Large intestine (tissue), 3 donors: ENCODE measurements around the gene GEMIN2. TPM values are rescaled to one million over a fixed set of nuclear protein-coding genes. Genes with fewer than 3 reads are reported as not detected.
"Not testable (repeated sequence)": the region's sequence is repeated elsewhere in the genome, so short reads cannot be mapped to it uniquely, and the experiment has no call there.

Experiments used
- DNase-seq, 2 donors: peaks; one replicate each; pipeline versions ENCODE4 v3.0.0 to v3.0.0-alpha.2; 2013
- H3K27ac ChIP-seq: one replicate; pipeline ENCODE4 v1.5.1; 2013; ENCODE audit warnings: low read length
- H3K27me3 ChIP-seq: 2 replicates; pipeline ENCODE4 v1.6.1; 2013; ENCODE audit warnings: low read length; ENCODE audit not compliant: control insufficient read depth, insufficient read depth
- H3K36me3 ChIP-seq: 2 replicates; pipeline ENCODE4 v1.6.1; 2013; ENCODE audit warnings: low read length; ENCODE audit not compliant: control insufficient read depth, insufficient read depth
- H3K4me1 ChIP-seq: one replicate; pipeline ENCODE4 v1.6.1; 2013; ENCODE audit warnings: low read length; ENCODE audit not compliant: control insufficient read depth, insufficient read depth
- H3K4me3 ChIP-seq: one replicate; pipeline ENCODE4 v1.5.1; 2013; ENCODE audit warnings: low read length
- H3K9me3 ChIP-seq: one replicate; pipeline ENCODE4 v1.6.1; 2013; ENCODE audit warnings: mild to moderate bottlenecking, low read depth, low read length, moderate library complexity; ENCODE audit not compliant: control insufficient read depth
- WGBS: methylation state at CpG from one replicate; pipeline ENCODE4 v1.1.5; 2013; ENCODE audit warnings: low lambda C conversion rate; ENCODE audit not compliant: insufficient coverage; 5-methylcytosine and 5-hydroxymethylcytosine counted together
- polyA plus RNA-seq: library from polyadenylated mRNA; unstranded; fragments of 120-200 nt; gene quantifications from one replicate; pipeline ENCODE4 v1.2.1, GENCODE V29; 2013

Gene GEMIN2
- polyA plus RNA-seq, 1 donor, result 12.7 TPM

GRCh38 chr14:39157491-39157890 is 43.4 kb downstream of the GEMIN2 start:
- no peak overlapping the region for H3K4me3 ChIP-seq
- H3K9me3 ChIP-seq, result no peaks in the 10 kb centered on the region
- DNase-seq, result no peak
- no peak overlapping the region for H3K27ac ChIP-seq
- H3K36me3 ChIP-seq, result peaks cover 58% of the 10 kb centered on the region
- no CpG with 5 or more reads among the region's 6 CpGs for WGBS
- no peaks in the 10 kb centered on the region for H3K27me3 ChIP-seq
- H3K4me1 ChIP-seq, result no peaks in the 10 kb centered on the region

GRCh38 chr14:39158222-39158858 is 44.2 kb downstream of the GEMIN2 start:
- H3K4me1 ChIP-seq, result no peaks in the 10 kb centered on the region
- H3K27me3 ChIP-seq, result no peaks in the 10 kb centered on the region
- H3K27ac ChIP-seq, result no peak overlapping the region
- H3K9me3 ChIP-seq, result no peaks in the 10 kb centered on the region
- no peak for DNase-seq
- H3K36me3 ChIP-seq, result peaks cover 58% of the 10 kb centered on the region
- WGBS, result 100% methylated on average over 3 of the region's 6 CpGs
- no peak overlapping the region for H3K4me3 ChIP-seq

GRCh38 chr14:39160494-39160893 is 46.4 kb downstream of the GEMIN2 start:
- Histone ChIP-seq H3K9me3 (no peaks in the 10 kb centered on the region), H3K27me3 (no peaks in the 10 kb centered on the region), H3K36me3 (peaks cover 61% of the 10 kb centered on the region), H3K4me1 (no peaks in the 10 kb centered on the region), H3K27ac (no peak overlapping the region), H3K4me3 (no peak overlapping the region)
- no CpG with 5 or more reads among the region's 1 CpG for WGBS
- no peak for DNase-seq

- not testable (repeated sequence) for DNase-seq, H3K4me3 ChIP-seq
- 100% methylated on average over 2 of the region's 10 CpGs for WGBS
Measured at GRCh38 chr14:39167797-39168320, 53.7 kb downstream of the GEMIN2 start.

GRCh38 chr14:39168591-39168990 is 54.5 kb downstream of the GEMIN2 start:
- no peaks in the 10 kb centered on the region for H3K27me3 ChIP-seq
- H3K4me1 ChIP-seq, result peaks cover 7% of the 10 kb centered on the region
- H3K4me3 ChIP-seq, result peak overlapping the region; percentile 82
- no peaks in the 10 kb centered on the region for H3K9me3 ChIP-seq
- H3K27ac ChIP-seq, result no peak overlapping the region
- peaks cover 19% of the 10 kb centered on the region for H3K36me3 ChIP-seq
- DNase-seq, result no peak
- 72% methylated on average over 3 of the region's 4 CpGs for WGBS

More at GRCh38 chr14:39167797-39168320, 53.7 kb downstream of the GEMIN2 start:
- H3K36me3 ChIP-seq, result peaks cover 24% of the 10 kb centered on the region
- H3K9me3 ChIP-seq, H3K27ac ChIP-seq, H3K4me1 ChIP-seq, H3K27me3 ChIP-seq: not testable (repeated sequence)

- Histone ChIP-seq H3K27me3 (no peaks in the 10 kb centered on the region), H3K27ac (peak overlapping the region; percentile 93), H3K4me3 (peak overlapping the region; percentile 82), H3K9me3 (no peaks in the 10 kb centered on the region), H3K36me3 (peaks cover 11% of the 10 kb centered on the region), H3K4me1 (peaks cover 11% of the 10 kb centered on the region)
- WGBS, result 0% methylated on average over 3 of the region's 7 CpGs
- no peak for DNase-seq
Measured at GRCh38 chr14:39169541-39169900, 55.4 kb downstream of the GEMIN2 start.

- no peak overlapping the region for H3K4me3 ChIP-seq
- peaks cover 20% of the 10 kb centered on the region for H3K4me1 ChIP-seq
- WGBS, result no CpG with 5 or more reads among the region's 3 CpGs
- DNase-seq, result no peak
- H3K27ac ChIP-seq, result no peak overlapping the region
- no peaks in the 10 kb centered on the region for H3K27me3 ChIP-seq
- no peaks in the 10 kb centered on the region for H3K9me3 ChIP-seq
- peaks cover 17% of the 10 kb centered on the region for H3K36me3 ChIP-seq
Measured at GRCh38 chr14:39173198-39173597, 59.1 kb downstream of the GEMIN2 start.

- no CpG with 5 or more reads among the region's 56 CpGs for WGBS
- H3K36me3 ChIP-seq, result peaks cover 31% of the 10 kb centered on the region
- peak; percentile 99 to 100 for DNase-seq
- peak within 1 kb of the TSS; percentile 96 for H3K27ac ChIP-seq
- no peaks in the 10 kb centered on the region for H3K27me3 ChIP-seq
- peaks cover 15% of the 10 kb centered on the region for H3K4me1 ChIP-seq
- H3K9me3 ChIP-seq, result no peaks in the 10 kb centered on the region
- H3K4me3 ChIP-seq, result peak within 1 kb of the TSS; percentile 67
Measured at GRCh38 chr14:39174560-39175444, 60.7 kb downstream of the GEMIN2 start, which contains the start of gene PNN. PNN (plus strand) TSS chr14:39175254; CDS start chr14:39175280, 26 bp downstream.

GRCh38 chr14:39175445-39176262 is 61.5 kb downstream of the GEMIN2 start:
- H3K9me3 ChIP-seq, result no peaks in the 10 kb centered on the region
- H3K27ac ChIP-seq, result peak overlapping the region; percentile 87
- no peaks in the 10 kb centered on the region for H3K27me3 ChIP-seq
- H3K36me3 ChIP-seq, result peaks cover 35% of the 10 kb centered on the region
- WGBS, result 0% methylated on average over 1 of the region's 36 CpGs
- H3K4me3 ChIP-seq, result peak overlapping the region; percentile 67
- peaks cover 15% of the 10 kb centered on the region for H3K4me1 ChIP-seq
- peak; percentile 32 to 52 for DNase-seq
